Karpas-422 (cell line): ENCODE results near the gene SYT15B. TPM values are rescaled to one million over a fixed set of nuclear protein-coding genes. Genes with fewer than 3 reads are reported as not detected.
"Not testable (repeated sequence)": the region's sequence is repeated elsewhere in the genome, so short reads cannot be mapped to it uniquely, and the experiment has no call there.

Experiments used
- DNase-seq: peaks from one replicate; pipeline ENCODE4 v3.0.0-alpha.2; 2015
- H2AFZ ChIP-seq: fragments of 200-600 bp; sonication (generic); 2 replicates; pipeline ENCODE4 v1.6.1; 2014; ENCODE audit warnings: antibody characterized with exemption, low read length, mixed read lengths
- H3K27ac ChIP-seq: fragments of 200-600 bp; sonication (generic); 2 replicates; pipeline ENCODE4 v1.5.1; 2014; ENCODE audit warnings: mild to moderate bottlenecking, low read length, moderate library complexity
- H3K27me3 ChIP-seq: fragments of 200-600 bp; sonication (generic); 2 replicates; pipeline ENCODE4 v1.6.1; 2014; ENCODE audit warnings: low read length, mixed read lengths
- H3K36me3 ChIP-seq: fragments of 200-600 bp; sonication (generic); 2 replicates; pipeline ENCODE4 v1.6.1; 2014; ENCODE audit warnings: low read length, mixed read lengths; ENCODE audit not compliant: insufficient read depth
- H3K4me1 ChIP-seq: fragments of 200-600 bp; sonication (generic); 2 replicates; pipeline ENCODE4 v1.6.1; 2014; ENCODE audit warnings: mild to moderate bottlenecking, low read length, mixed read lengths
- H3K4me2 ChIP-seq: fragments of 200-600 bp; sonication (generic); 2 replicates; pipeline ENCODE4 v1.6.1; 2014; ENCODE audit warnings: low read length, low read depth, mild to moderate bottlenecking; ENCODE audit not compliant: poor library complexity, severe bottlenecking
- H3K4me3 ChIP-seq: fragments of 200-600 bp; sonication (generic); 2 replicates; pipeline ENCODE4 v1.5.1; 2014; ENCODE audit warnings: mild to moderate bottlenecking, antibody characterized with exemption, low read length, mixed read lengths
- H3K79me2 ChIP-seq: fragments of 200-600 bp; sonication (generic); 2 replicates; pipeline ENCODE4 v1.6.1; 2014; ENCODE audit warnings: mild to moderate bottlenecking, low read length, mixed read lengths
- H3K9ac ChIP-seq: fragments of 200-600 bp; sonication (generic); 2 replicates; pipeline ENCODE4 v1.6.0; 2014; ENCODE audit warnings: low read length
- H3K9me2 ChIP-seq: fragments of 200-600 bp; sonication (generic), shearing (Covaris generic); replicated peaks from 2 replicates; pipeline ENCODE4 v1.6.0; 2014; ENCODE audit warnings: mild to moderate bottlenecking, low read length, moderate library complexity; ENCODE audit not compliant: insufficient read depth
- H3K9me3 ChIP-seq: fragments of 300-700, 200-600 bp; sonication (generic); 2 replicates; pipeline ENCODE4 v1.6.1; 2014; ENCODE audit warnings: low read length, mixed read lengths
- H4K20me1 ChIP-seq: fragments of 200-600 bp; sonication (generic); 2 replicates; pipeline ENCODE4 v1.6.1; 2014; ENCODE audit warnings: mild to moderate bottlenecking, antibody characterized with exemption, low read length, low read depth; ENCODE audit not compliant: insufficient read depth
- total RNA-seq: library from RNA; depleted of rRNA; stranded (reverse); fragments of >200 nt; shearing (Covaris generic); gene quantifications from 2 replicates; pipeline ENCODE4 v1.2.3, GENCODE V29; 2014; ENCODE audit warnings: low replicate concordance

SYT15B gene
- total RNA-seq, 1 experiment from 2014 or later = not detected

DNA sequence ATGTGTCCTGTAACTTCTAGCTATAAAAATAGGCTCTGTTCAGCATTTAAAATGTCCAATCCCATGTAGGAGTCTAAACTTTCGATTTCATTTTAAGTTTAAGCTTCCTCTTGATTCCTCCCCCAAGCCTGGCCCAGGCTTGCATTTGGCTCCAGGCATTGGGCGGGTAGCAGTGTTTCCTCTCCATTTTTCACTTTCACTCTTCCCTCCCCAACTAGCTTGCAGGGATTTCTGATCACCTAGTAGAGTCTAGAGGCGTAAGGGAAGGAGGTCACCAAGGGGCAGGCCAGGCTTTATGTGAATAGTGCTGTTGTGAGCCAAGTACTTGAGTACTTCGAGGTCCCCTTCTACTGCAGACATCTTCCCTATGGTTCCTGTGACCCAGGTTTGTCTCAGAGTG lies 18.5 kb downstream of the SYT15B start:
- not testable (repeated sequence) for H3K4me2 ChIP-seq, H3K27ac ChIP-seq, H3K79me2 ChIP-seq, H3K9me2 ChIP-seq, H3K36me3 ChIP-seq, DNase-seq, H2AFZ ChIP-seq, H3K4me3 ChIP-seq, H3K9me3 ChIP-seq, H4K20me1 ChIP-seq, H3K27me3 ChIP-seq, H3K9ac ChIP-seq, H3K4me1 ChIP-seq

DNA sequence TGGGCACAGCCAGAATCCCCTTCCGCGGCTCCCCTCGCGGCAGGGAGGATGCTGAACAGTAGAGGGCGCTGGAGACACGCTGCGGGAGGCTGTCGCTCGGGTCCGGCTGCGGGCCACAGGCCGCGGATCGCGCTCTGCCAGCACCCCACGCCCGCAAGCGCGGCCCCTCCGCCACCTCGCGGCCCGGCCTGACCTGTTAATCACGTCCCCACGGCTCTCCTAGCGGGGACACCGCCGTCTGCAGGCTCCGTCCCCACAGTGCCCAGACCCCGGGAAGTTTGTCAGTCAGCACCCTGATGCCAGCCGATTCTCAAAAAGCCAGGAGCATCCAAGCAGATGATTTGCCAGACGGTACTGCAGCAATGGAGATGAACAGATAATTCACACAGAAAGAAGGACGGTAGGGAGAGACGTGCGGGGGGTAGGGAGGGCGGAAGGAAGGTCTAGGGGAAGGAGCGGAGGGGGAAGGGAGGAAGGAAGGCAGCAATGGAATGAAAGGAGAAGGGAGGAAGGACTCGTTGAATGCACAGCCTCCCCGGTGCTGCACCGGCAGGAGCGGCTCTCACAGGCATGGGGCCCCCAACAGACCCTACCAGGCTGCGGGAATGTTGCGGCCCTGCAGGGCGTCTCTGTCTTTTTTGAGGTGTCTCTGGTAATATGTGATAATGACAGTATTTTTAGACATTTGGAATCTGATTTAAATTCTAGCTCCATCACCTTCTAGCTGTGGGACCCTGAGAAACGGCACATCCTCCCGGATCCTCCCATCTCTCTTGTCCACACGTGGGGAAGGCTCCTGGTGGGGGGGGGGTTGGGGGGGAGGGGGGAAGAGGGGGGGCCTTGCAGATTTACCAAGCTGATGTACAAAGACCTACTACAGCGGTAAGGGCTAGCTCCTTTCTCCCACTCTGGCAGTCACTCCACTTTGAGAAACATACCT lies 19.5 kb downstream of the SYT15B start:
- H3K4me1 ChIP-seq, H3K27me3 ChIP-seq, H3K27ac ChIP-seq, H2AFZ ChIP-seq, H3K36me3 ChIP-seq, H3K9me2 ChIP-seq, DNase-seq, H3K9me3 ChIP-seq, H3K9ac ChIP-seq, H3K4me2 ChIP-seq, H4K20me1 ChIP-seq, H3K4me3 ChIP-seq, H3K79me2 ChIP-seq: not testable (repeated sequence)

DNA sequence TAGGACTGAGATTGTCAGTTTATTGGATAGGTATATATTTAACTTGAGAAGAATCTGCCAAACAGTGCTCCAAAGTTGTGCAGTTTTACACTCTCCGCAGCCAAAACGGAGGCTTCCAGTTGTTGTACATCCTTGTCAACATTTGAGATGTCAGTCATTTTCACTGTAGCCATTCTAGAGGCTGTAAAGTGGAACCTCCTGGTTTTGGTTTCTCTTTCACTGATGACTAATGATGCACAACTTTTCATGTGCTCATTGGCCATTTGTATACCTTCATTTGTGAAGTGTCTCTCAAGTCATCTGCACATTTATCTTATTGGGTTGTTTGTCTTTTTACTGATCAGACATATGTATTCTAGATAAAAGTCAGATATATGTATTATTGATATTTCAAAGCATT lies 22.5 kb downstream of the SYT15B start:
- H3K4me2 ChIP-seq, H3K9me3 ChIP-seq, H3K79me2 ChIP-seq, H2AFZ ChIP-seq, H3K4me1 ChIP-seq, DNase-seq, H3K36me3 ChIP-seq, H3K27me3 ChIP-seq, H3K27ac ChIP-seq, H3K4me3 ChIP-seq, H4K20me1 ChIP-seq, H3K9ac ChIP-seq, H3K9me2 ChIP-seq: not testable (repeated sequence)

- not testable (repeated sequence) for H3K4me2 ChIP-seq, H3K4me3 ChIP-seq, DNase-seq, H3K9me2 ChIP-seq, H3K9ac ChIP-seq, H4K20me1 ChIP-seq, H3K27me3 ChIP-seq, H3K9me3 ChIP-seq, H3K27ac ChIP-seq, H3K79me2 ChIP-seq, H2AFZ ChIP-seq, H3K36me3 ChIP-seq, H3K4me1 ChIP-seq
Measured at GRCh38 chr10:47730911-47731310, 32.5 kb downstream of the SYT15B start.

- H3K9ac ChIP-seq, H3K4me2 ChIP-seq, H3K9me2 ChIP-seq, H3K4me3 ChIP-seq, H3K79me2 ChIP-seq, H3K36me3 ChIP-seq, H3K27ac ChIP-seq, H3K9me3 ChIP-seq, H4K20me1 ChIP-seq, DNase-seq, H3K4me1 ChIP-seq, H2AFZ ChIP-seq, H3K27me3 ChIP-seq: not testable (repeated sequence)
Measured at GRCh38 chr10:47725740-47726139, 37.7 kb downstream of the SYT15B start.

GRCh38 chr10:47725047-47725446 lies 38.3 kb downstream of the SYT15B start:
- not testable (repeated sequence) for H3K9me2 ChIP-seq, H3K27me3 ChIP-seq, H3K9ac ChIP-seq, H3K36me3 ChIP-seq, H3K4me2 ChIP-seq, DNase-seq, H3K9me3 ChIP-seq, H2AFZ ChIP-seq, H3K4me1 ChIP-seq, H4K20me1 ChIP-seq, H3K4me3 ChIP-seq, H3K27ac ChIP-seq, H3K79me2 ChIP-seq

DNA sequence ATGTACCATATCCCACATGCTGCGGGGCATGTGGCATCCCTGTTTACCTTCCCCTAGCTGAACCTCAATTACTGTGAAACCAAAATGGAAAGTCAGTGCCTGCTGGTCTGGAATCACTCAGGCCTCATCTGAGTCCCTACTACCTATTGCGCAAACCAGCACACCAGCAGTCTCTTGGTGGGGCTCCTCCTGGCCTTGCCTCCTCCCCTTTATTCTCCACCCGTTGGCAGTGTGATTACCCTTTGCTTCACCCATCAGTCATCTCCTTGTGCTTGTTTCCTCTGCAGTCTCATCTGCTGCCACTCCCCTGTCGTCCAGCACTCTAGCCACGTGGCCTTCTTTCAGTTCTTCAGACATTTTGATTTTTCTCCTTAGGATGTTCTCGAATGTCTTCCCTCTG lies 39.3 kb downstream of the SYT15B start:
- H3K27ac ChIP-seq, H3K27me3 ChIP-seq, H3K9me2 ChIP-seq, H2AFZ ChIP-seq, H4K20me1 ChIP-seq, H3K9ac ChIP-seq, H3K79me2 ChIP-seq, DNase-seq, H3K4me2 ChIP-seq, H3K4me3 ChIP-seq, H3K36me3 ChIP-seq, H3K4me1 ChIP-seq, H3K9me3 ChIP-seq: not testable (repeated sequence)

GRCh38 chr10:47723362-47723761 lies 40.0 kb downstream of the SYT15B start:
- not testable (repeated sequence) for H2AFZ ChIP-seq

More at GRCh38 chr10:47723362-47723761, 40.0 kb downstream of the SYT15B start:
- not testable (repeated sequence) for H3K4me2 ChIP-seq, H3K4me1 ChIP-seq, H3K4me3 ChIP-seq, H3K9me3 ChIP-seq, DNase-seq, H3K9me2 ChIP-seq, H3K27me3 ChIP-seq, H3K36me3 ChIP-seq, H3K27ac ChIP-seq, H3K79me2 ChIP-seq, H3K9ac ChIP-seq, H4K20me1 ChIP-seq
